HG03045 (cell line): ENCODE measurements around the gene LRRC8D.

Experiments
- ATAC-seq: cut with Tn5 transposase; IDR thresholded peaks from one replicate; pipeline ENCODE4 v1.9.1; 2021; ENCODE audit warnings: mild to moderate bottlenecking, moderate library complexity; ENCODE audit not compliant: unreplicated experiment

LRRC8D gene

GRCh38 chr1:89832496-89833127, 11.8 kb downstream of the LRRC8D start:
- no peak for ATAC-seq

GRCh38 chr1:89833183-89834082, 12.6 kb downstream of the LRRC8D start:
- ATAC-seq: no peak

GRCh38 chr1:89834083-89834704, 13.4 kb downstream of the LRRC8D start:
- no peak for ATAC-seq

GRCh38 chr1:89836252-89837035, 15.6 kb downstream of the LRRC8D start:
- no peak for ATAC-seq

- ATAC-seq: no peak
These were observed 16.2 kb downstream of the LRRC8D start for GRCh38 chr1:89837036-89837481.

- no peak for ATAC-seq
These were observed 16.7 kb downstream of the LRRC8D start for GRCh38 chr1:89837510-89837909.

- no peak for ATAC-seq
These were observed 18.7 kb downstream of the LRRC8D start for GRCh38 chr1:89839516-89839915.

GRCh38 chr1:89841507-89841906, 20.7 kb downstream of the LRRC8D start:
- ATAC-seq: no peak

GRCh38 chr1:89842567-89843272, 21.9 kb downstream of the LRRC8D start:
- ATAC-seq: peak; percentile 55

- ATAC-seq: peak; percentile 93
These were observed 22.7 kb downstream of the LRRC8D start for GRCh38 chr1:89843273-89844130.

- no peak for ATAC-seq
These were observed 23.5 kb downstream of the LRRC8D start for GRCh38 chr1:89844241-89844807.

GRCh38 chr1:89844860-89845259, 24.0 kb downstream of the LRRC8D start:
- ATAC-seq: no peak

- no peak for ATAC-seq
These were observed 26.4 kb downstream of the LRRC8D start for GRCh38 chr1:89847191-89847729.

GRCh38 chr1:89850844-89851415, 30.1 kb downstream of the LRRC8D start:
- no peak for ATAC-seq

GRCh38 chr1:89854140-89854539, 33.3 kb downstream of the LRRC8D start:
- no peak for ATAC-seq

GRCh38 chr1:89855413-89856123, 34.7 kb downstream of the LRRC8D start:
- ATAC-seq: no peak

- no peak for ATAC-seq
These were observed 42.5 kb downstream of the LRRC8D start for GRCh38 chr1:89863165-89863830.
